HL-60 (cell line): ENCODE data around the gene XPR1.
"Not testable (repeated sequence)": the region's sequence is repeated elsewhere in the genome, so short reads cannot be mapped to it uniquely, and the experiment has no call there.

Source experiments
- DNase-seq, 2 experiments: peaks; one replicate each; pipeline ENCODE4 v3.0.0-alpha.2; 2010 to 2020; ENCODE audit warnings: low read depth in 1 of 2, low spot score in 1 of 2
- H3K27ac ChIP-seq: fragments of 250-450 bp; sonication (Bioruptor Pico); replicated peaks from 2 replicates; pipeline ENCODE4 v1.5.1; 2020; ENCODE audit warnings: mild to moderate bottlenecking, moderate library complexity
- H3K27me3 ChIP-seq: fragments of 250-450 bp; sonication (Bioruptor Pico); 2 replicates; pipeline ENCODE4 v1.5.1; 2021; ENCODE audit warnings: mild to moderate bottlenecking, moderate library complexity; ENCODE audit not compliant: insufficient read depth, poor library complexity, severe bottlenecking
- H3K4me3 ChIP-seq: replicated peaks from 2 replicates; pipeline ENCODE4 v1.5.1; 2011; ENCODE audit warnings: mild to moderate bottlenecking, control low read depth, low read length; ENCODE audit not compliant: insufficient read depth
- GABPA ChIP-seq: IDR thresholded peaks from 2 replicates; pipeline ENCODE4 v1.6.1; 2012; ENCODE audit warnings: low read depth
- POLR2AphosphoS5 ChIP-seq: IDR thresholded peaks from 2 replicates; pipeline ENCODE4 v1.6.1; 2012; ENCODE audit warnings: low read depth
- SPI1 ChIP-seq: IDR thresholded peaks from 2 replicates; pipeline ENCODE4 v1.6.1; 2012; ENCODE audit warnings: low read depth, mild to moderate bottlenecking, borderline replicate concordance
- TF ChIP-seq, protein P1 (sequence below): IDR thresholded peaks from one replicate; pipeline ENCODE4 v1.5.1; 2011; ENCODE audit warnings: low read length, control low read depth, inconsistent platforms; ENCODE audit not compliant: insufficient read depth
- TF ChIP-seq, protein P2 (sequence below): IDR thresholded peaks from 2 replicates; pipeline ENCODE4 v1.6.1; 2012; ENCODE audit warnings: low read depth; ENCODE audit not compliant: insufficient replicate concordance

XPR1 gene

DNA sequence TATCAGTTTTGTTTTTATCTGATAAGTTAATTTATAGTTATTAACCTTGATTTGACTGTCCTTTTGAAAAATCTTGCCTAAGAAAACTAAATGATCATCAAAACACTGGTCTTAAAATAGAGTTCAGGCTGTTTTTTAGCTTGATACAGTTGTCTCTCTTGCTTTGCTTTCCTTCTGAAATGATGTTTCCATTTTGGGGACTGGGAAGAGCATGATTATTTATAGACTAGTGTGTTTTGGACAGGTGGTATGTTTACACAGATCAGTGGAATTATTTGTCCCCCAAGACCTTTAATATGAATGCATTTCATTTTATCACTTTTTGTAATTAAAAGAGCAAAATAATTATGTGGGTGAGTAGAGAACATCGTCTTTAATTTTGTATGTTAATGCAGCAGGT lies 90.8 kb downstream of the XPR1 start:
- TF ChIP-seq GABPA (no peak), SPI1 (no peak), POLR2AphosphoS5 (no peak)
- TF ChIP-seq, protein P1, sequence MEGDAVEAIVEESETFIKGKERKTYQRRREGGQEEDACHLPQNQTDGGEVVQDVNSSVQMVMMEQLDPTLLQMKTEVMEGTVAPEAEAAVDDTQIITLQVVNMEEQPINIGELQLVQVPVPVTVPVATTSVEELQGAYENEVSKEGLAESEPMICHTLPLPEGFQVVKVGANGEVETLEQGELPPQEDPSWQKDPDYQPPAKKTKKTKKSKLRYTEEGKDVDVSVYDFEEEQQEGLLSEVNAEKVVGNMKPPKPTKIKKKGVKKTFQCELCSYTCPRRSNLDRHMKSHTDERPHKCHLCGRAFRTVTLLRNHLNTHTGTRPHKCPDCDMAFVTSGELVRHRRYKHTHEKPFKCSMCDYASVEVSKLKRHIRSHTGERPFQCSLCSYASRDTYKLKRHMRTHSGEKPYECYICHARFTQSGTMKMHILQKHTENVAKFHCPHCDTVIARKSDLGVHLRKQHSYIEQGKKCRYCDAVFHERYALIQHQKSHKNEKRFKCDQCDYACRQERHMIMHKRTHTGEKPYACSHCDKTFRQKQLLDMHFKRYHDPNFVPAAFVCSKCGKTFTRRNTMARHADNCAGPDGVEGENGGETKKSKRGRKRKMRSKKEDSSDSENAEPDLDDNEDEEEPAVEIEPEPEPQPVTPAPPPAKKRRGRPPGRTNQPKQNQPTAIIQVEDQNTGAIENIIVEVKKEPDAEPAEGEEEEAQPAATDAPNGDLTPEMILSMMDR, result no peak
- no peak for DNase-seq
- H3K4me3 ChIP-seq, result no peak overlapping the region
- H3K27me3 ChIP-seq, result no peaks in the 10 kb centered on the region
- no peak overlapping the region for H3K27ac ChIP-seq

DNA sequence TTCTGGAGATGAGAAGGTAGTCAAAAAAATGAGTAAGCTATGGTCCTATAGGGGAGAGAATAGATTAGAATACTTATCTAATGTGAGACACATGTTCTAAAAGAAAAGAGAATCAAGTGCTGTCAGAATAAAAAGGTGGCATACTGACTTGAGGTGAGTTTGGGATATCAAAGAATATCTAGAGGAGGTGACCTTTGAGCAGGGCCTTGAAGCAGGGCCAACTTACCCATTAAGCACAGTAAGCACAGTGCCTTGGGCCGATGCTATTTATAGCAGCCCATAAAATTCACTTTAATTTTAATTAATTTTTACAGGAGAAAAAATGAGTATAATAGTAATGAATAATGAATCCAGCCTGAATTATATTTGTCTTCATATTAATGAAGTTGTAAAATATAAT lies 92.2 kb downstream of the XPR1 start:
- DNase-seq, result no peak
- TF ChIP-seq SPI1, result no peak
- no peak for TF ChIP-seq POLR2AphosphoS5
- TF ChIP-seq, protein P1, result no peak
- no peak for TF ChIP-seq GABPA
- TF ChIP-seq, protein P2, sequence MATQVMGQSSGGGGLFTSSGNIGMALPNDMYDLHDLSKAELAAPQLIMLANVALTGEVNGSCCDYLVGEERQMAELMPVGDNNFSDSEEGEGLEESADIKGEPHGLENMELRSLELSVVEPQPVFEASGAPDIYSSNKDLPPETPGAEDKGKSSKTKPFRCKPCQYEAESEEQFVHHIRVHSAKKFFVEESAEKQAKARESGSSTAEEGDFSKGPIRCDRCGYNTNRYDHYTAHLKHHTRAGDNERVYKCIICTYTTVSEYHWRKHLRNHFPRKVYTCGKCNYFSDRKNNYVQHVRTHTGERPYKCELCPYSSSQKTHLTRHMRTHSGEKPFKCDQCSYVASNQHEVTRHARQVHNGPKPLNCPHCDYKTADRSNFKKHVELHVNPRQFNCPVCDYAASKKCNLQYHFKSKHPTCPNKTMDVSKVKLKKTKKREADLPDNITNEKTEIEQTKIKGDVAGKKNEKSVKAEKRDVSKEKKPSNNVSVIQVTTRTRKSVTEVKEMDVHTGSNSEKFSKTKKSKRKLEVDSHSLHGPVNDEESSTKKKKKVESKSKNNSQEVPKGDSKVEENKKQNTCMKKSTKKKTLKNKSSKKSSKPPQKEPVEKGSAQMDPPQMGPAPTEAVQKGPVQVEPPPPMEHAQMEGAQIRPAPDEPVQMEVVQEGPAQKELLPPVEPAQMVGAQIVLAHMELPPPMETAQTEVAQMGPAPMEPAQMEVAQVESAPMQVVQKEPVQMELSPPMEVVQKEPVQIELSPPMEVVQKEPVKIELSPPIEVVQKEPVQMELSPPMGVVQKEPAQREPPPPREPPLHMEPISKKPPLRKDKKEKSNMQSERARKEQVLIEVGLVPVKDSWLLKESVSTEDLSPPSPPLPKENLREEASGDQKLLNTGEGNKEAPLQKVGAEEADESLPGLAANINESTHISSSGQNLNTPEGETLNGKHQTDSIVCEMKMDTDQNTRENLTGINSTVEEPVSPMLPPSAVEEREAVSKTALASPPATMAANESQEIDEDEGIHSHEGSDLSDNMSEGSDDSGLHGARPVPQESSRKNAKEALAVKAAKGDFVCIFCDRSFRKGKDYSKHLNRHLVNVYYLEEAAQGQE, result no peak
- Histone ChIP-seq H3K27ac (no peak overlapping the region), H3K4me3 (no peak overlapping the region), H3K27me3 (no peaks in the 10 kb centered on the region)

DNA sequence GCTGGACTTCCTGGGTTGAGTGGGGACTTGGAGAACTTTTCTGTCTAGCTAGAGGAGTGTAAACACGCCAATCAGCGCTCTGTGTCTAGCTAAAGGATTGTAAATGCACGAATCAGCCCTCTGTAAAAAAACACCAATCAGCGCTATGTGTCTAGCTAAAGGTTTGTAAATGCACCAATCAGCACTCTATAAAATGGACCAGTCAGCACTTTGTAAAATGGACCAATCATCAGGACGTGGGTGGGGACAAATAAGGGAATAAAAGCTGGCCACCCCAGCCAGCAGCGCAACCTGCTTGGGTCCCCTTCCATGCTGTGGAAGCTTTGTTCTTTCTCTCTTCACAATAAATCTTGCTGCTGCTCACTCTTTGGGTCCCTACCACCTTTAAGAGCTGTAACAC lies 94.2 kb downstream of the XPR1 start:
- not testable (repeated sequence) for H3K27ac ChIP-seq, H3K27me3 ChIP-seq, DNase-seq, H3K4me3 ChIP-seq

DNA sequence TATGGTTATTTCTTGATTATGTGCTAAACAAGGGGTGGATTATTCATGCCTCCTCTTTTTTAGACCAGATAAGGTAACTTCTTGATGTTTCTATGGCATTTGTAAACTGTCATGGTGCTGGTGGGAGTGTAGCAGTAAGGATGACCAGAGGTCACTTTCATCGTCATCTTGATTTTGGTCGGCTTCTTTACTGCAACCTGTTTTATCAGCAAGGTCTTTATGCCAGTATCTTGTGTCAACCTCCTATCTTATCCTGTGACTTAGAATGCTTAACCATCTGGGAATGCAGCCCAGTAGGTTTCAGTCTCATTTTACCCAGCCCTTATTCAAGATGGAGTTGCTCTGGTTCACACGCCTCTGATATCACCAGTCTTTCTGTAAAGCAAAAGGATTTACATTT lies 95.9 kb downstream of the XPR1 start:
- not testable (repeated sequence) for H3K27me3 ChIP-seq, DNase-seq, H3K27ac ChIP-seq, H3K4me3 ChIP-seq

DNA sequence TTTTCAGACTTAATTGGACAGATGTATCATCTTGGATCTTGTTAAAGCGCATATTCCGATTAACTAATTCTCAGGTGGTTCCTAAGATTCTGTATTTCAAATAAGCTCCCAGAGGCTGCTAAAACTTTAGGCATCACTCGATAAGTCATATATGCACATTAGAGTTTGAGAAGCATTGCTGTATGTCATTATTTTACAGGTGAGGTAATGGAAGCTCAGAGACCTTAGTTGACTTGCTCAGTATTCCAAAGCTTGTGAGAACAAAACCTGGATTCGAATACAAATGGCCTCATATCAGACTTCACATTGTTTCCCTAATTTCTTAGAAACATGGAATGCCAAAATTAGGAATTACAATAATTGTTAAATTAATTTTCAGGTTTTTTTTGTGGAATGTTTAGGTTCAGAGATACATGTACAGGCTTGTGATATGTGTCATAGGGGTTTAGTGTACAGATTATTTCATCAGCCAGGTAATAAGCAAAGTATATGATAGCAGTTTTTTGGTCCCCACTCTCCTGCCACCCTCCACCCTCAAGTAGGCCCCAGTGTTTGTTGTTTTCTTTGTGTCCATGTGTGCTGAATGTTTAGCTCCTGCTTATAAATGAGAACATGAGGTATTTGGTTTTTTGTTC lies 96.8 kb downstream of the XPR1 start:
- DNase-seq, result no peak

More for the DNA sequence above, 96.8 kb downstream of the XPR1 start:
- Histone ChIP-seq H3K27ac (no peak overlapping the region), H3K27me3 (no peaks in the 10 kb centered on the region), H3K4me3 (no peak overlapping the region)
- no peak for TF ChIP-seq POLR2AphosphoS5
- TF ChIP-seq, protein P1, result no peak
